Measurements from ENCODE around the gene SHANK1. TPM values are rescaled to one million over a fixed set of nuclear protein-coding genes. Genes with fewer than 3 reads are reported as not detected.

SHANK1 gene
- total RNA-seq, 2 experiments from 2014 or later: 0.03 to 13.1 TPM

DNA sequence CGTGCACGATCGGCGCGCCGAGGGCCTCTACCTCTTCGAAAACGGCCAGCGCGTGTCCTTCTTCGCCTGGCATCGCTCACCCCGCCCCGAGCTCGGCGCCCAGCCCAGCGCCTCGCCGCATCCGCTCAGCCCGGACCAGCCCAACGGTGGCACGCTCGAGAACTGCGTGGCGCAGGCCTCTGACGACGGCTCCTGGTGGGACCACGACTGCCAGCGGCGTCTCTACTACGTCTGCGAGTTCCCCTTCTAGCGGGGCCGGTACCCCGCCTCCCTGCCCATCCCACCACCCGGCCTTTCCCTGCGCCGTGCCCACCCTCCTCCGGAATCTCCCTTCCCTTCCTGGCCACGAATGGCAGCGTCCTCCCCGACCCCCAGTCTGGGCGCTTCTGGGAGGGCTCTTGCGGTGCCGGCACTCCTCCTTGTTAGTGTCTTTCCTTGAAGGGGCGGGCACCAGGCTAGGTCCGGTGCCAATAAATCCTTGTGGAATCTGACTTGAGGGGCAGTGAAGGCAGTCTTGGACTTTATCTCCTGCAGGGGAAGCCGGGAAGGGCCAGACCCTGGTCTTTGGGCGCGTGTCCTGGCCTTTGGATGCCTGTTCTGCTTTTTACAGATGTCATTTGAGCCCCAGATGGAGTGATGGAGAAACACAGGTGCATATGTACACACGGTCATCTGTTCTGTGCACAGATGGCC is 5.8 kb upstream of the SHANK1 start:
- intact Hi-C loops (cut with micrococcal nuclease; ENCODE audit: unreplicated experiment): loop anchor here (2.0 kb wide), 1 partner anchor 67 kb away; no protein-coding TSS in a partner anchor
- BruUV-seq (replicated peaks): no TSS peak
- no peak for TF ChIP-seq EZH2phosphoT487 (IDR thresholded peaks at IDR 0.05; ENCODE audit: borderline replicate concordance, low read depth, low read length)
- TF ChIP-seq, protein P1, sequence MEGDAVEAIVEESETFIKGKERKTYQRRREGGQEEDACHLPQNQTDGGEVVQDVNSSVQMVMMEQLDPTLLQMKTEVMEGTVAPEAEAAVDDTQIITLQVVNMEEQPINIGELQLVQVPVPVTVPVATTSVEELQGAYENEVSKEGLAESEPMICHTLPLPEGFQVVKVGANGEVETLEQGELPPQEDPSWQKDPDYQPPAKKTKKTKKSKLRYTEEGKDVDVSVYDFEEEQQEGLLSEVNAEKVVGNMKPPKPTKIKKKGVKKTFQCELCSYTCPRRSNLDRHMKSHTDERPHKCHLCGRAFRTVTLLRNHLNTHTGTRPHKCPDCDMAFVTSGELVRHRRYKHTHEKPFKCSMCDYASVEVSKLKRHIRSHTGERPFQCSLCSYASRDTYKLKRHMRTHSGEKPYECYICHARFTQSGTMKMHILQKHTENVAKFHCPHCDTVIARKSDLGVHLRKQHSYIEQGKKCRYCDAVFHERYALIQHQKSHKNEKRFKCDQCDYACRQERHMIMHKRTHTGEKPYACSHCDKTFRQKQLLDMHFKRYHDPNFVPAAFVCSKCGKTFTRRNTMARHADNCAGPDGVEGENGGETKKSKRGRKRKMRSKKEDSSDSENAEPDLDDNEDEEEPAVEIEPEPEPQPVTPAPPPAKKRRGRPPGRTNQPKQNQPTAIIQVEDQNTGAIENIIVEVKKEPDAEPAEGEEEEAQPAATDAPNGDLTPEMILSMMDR (conservative IDR thresholded peaks at IDR 0.05; ENCODE audit: low read length): no peak
- ChIA-PET CTCF (ENCODE audit: unreplicated experiment) (no interaction called here), POLR2A (interaction anchor here (0.7 to 1.4 kb wide), 2 partner anchors 12 to 82 kb away, joined by 4 to 10 read pairs; no protein-coding TSS in a partner anchor)
- Histone ChIP-seq H3K79me2 (ENCODE audit: insufficient read depth, low read depth, low read length) (no peaks in the 10 kb centered on the region), H2AFZ (ENCODE audit: low read length) (peak overlapping the region; percentile 45; the same call in 1 of the 2 replicates), H3K4me2 (ENCODE audit: low read length) (peak overlapping the region; percentile 84), H3K4me1 (ENCODE audit: insufficient read depth, low read length, poor library complexity, severe bottlenecking) (peaks cover 16% of the 10 kb centered on the region), H3K27ac (ENCODE audit: low read depth, low read length, poor library complexity, severe bottlenecking) (no peak overlapping the region), H3K9me3 (ENCODE audit: low read length) (no peaks in the 10 kb centered on the region), H4K20me1 (ENCODE audit: insufficient read depth, low read length) (no peaks in the 10 kb centered on the region), H3K4me3 (ENCODE audit: low read depth, low read length, poor library complexity, severe bottlenecking) (peak overlapping the region; percentile 76), H3K9me2 (ENCODE audit: insufficient read depth, low read length) (no peaks in the 10 kb centered on the region), H3K36me3 (ENCODE audit: insufficient read depth, low read length) (no peaks in the 10 kb centered on the region)
- no peak for DNase-seq (ENCODE audit: low spot score)

DNA sequence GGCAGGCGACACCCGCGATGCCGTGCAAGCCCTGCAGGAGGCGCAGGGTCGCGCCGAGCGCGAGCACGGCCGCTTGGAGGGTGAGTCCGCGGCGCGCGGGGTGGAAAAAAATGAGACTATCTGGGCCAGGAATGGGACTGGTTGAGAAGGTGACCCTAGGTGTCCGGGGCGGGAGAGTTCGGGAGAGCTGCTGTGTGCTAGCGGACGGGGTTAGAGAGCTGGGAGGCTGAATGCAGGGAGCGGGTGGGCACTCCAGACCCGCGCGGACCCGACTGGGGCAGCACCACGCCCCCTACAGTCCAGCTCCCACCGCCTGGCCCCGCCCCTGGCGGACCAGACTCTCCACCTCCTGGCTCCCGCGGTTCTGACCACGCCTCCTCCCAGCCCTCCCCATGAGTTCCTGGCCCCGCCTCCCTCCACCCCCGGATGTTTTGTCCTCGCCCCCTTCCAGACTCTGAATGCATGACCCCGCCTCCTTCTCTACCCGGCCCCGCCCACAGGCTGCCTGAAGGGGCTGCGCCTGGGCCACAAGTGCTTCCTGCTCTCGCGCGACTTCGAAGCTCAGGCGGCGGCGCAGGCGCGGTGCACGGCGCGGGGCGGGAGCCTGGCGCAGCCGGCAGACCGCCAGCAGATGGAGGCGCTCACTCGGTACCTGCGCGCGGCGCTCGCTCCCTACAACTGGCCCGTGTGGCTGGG is 5.1 kb upstream of the SHANK1 start:
- Histone ChIP-seq H3K4me2 (ENCODE audit: low read length) (peak overlapping the region; percentile 84), H3K27ac (ENCODE audit: low read depth, low read length, poor library complexity, severe bottlenecking) (no peak overlapping the region), H3K4me1 (ENCODE audit: insufficient read depth, low read length, poor library complexity, severe bottlenecking) (peaks cover 23% of the 10 kb centered on the region), H4K20me1 (ENCODE audit: insufficient read depth, low read length) (no peaks in the 10 kb centered on the region), H3K9me2 (ENCODE audit: insufficient read depth, low read length) (no peaks in the 10 kb centered on the region), H3K36me3 (ENCODE audit: insufficient read depth, low read length) (no peaks in the 10 kb centered on the region), H3K9me3 (ENCODE audit: low read length) (no peaks in the 10 kb centered on the region), H3K4me3 (ENCODE audit: low read depth, low read length, poor library complexity, severe bottlenecking) (peak overlapping the region; percentile 76), H3K79me2 (ENCODE audit: insufficient read depth, low read depth, low read length) (no peaks in the 10 kb centered on the region), H2AFZ (ENCODE audit: low read length) (peak overlapping the region; percentile 45)
- TF ChIP-seq, protein P1 (conservative IDR thresholded peaks at IDR 0.05; ENCODE audit: low read length): peak; percentile 76
- TF ChIP-seq EZH2phosphoT487 (IDR thresholded peaks at IDR 0.05; ENCODE audit: borderline replicate concordance, low read depth, low read length): no peak
- ChIA-PET CTCF (ENCODE audit: unreplicated experiment) (interaction anchor here (0.5 to 0.8 kb wide), 2 partner anchors 12 to 44 kb away, joined by 5 to 6 read pairs; no protein-coding TSS in a partner anchor), POLR2A (interaction anchor here (0.7 to 1.4 kb wide), 2 partner anchors 11 to 83 kb away, joined by 4 to 10 read pairs; no protein-coding TSS in a partner anchor)
- peak; percentile 96 for DNase-seq (ENCODE audit: low spot score)
- intact Hi-C loops (cut with micrococcal nuclease; ENCODE audit: unreplicated experiment): loop anchor here (2.0 kb wide), 1 partner anchor 66 kb away; no protein-coding TSS in a partner anchor
- BruUV-seq (replicated peaks): no TSS peak

All from OCI-LY7 (cell line).